Skeletal muscle cell (primary cell): Measurements from ENCODE around the gene NMNAT3.

Experiments used
- DNase-seq: peaks from one replicate; pipeline ENCODE4 v3.0.0-alpha.2; 2010; ENCODE audit warnings: low read depth
- H3K4me3 ChIP-seq: 2 replicates; pipeline ENCODE4 v1.5.1; 2011; ENCODE audit warnings: low read depth, mild to moderate bottlenecking, control low read depth, low read length, moderate library complexity

The NMNAT3 gene

GRCh38 chr3:139646512-139646911 lies 31.3 kb downstream of the NMNAT3 start:
- DNase-seq: no peak
- no peak overlapping the region for H3K4me3 ChIP-seq

- H3K4me3 ChIP-seq: no peak overlapping the region
- no peak for DNase-seq
Observed at GRCh38 chr3:139642996-139643395, 34.8 kb downstream of the NMNAT3 start.

DNA sequence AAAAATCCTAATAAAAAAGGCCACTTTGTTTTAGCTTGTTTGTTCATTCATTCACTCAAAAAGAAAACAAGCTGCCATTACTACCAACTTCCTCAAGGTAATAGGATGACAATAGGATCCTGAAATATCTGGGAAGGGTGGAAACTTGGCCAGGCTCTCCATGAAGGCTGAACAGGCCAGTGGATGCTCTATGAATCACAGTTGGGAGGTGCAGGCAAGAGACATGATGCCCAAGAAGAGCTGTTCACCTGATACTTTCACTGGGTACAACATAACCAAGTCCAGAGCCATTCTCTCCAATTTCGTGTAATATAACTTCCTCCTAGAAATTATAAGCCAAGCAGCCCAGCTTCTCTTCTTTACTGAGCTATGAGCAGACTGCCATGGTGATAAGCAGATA lies 37.3 kb downstream of the NMNAT3 start:
- H3K4me3 ChIP-seq: no peak overlapping the region
- no peak for DNase-seq

DNA sequence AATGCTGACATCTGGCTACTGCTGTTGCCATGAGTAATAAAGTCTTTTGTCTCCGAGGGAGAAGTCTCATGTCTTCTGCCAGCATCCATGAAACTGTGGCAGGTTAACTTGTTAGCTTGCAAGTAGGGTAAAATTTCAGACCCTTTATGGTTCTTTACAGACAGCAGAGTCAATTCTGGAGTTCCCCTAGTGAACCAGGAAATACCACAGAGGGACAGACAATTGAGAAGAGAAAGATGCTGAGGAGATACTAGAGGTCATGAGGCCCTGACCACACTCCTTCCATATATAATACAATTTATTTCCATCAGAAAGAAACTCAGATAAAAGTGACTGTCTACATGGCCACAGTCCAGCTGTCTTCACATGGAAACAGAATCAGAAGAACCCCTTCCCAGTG lies 38.1 kb downstream of the NMNAT3 start:
- DNase-seq: no peak
- no peak overlapping the region for H3K4me3 ChIP-seq

GRCh38 chr3:139638518-139638917 lies 39.3 kb downstream of the NMNAT3 start:
- no peak for DNase-seq
- H3K4me3 ChIP-seq: no peak overlapping the region

DNA sequence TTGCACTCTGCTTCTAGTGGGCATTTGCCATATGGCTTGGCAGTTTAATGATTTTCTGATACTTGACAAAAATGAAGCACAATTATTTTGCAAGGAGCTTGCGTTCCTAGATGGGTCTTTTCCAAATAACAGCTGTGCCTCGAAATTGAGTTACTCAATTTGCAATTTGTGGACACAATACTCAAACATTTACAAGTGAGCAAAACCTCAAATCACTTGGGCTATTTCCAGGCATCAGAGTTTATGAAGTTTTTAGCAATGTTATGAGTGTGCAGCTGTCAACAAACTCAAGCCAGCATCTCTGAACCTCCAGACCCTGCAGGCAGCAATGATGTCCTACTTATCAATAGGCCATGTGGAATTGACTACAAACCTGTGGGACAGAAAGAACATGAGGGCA lies 41.3 kb downstream of the NMNAT3 start:
- DNase-seq: no peak
- no peak overlapping the region for H3K4me3 ChIP-seq

- H3K4me3 ChIP-seq: no peak overlapping the region
- no peak for DNase-seq
Observed at GRCh38 chr3:139634111-139634635, 43.6 kb downstream of the NMNAT3 start.

DNA sequence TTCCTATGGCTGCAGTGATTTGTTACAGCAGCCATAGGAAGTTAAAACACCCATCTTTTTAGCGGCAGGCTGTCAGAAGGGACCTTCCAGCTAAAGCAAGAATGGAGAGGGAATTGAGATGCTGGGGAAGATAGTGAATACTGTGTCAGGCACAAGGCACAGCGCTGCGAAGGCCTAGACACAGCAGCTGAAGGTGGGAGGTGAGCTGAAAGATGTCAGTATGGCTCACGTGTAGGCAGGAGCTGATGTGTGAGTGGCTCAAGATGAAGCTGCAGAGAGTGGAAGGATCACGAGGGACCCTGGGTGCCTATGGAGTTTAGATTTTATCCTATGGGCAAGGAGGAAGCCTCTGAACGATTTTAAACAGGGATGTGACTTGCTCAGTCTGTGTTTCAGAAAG lies 44.3 kb downstream of the NMNAT3 start:
- no peak for DNase-seq
- no peak overlapping the region for H3K4me3 ChIP-seq

DNA sequence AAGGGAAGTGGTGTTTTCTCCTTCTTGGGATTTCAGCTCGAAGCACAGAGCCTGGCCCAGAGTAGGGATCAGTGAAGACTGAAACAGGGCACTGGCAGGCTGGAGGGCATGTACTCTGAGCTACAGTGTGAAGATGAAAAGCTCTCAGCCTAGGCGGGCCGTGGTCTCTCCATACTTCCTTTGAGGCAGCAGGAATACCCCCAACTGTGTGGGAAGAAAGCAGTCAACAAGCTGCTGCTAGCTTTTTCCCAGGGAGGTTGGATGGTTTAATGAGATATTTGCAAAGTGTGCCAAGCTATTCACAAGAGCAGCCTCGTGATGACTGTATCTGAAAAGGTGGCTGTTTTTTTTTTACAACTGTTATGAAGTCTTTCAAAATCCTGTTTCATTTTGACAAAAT lies 47.2 kb downstream of the NMNAT3 start:
- no peak overlapping the region for H3K4me3 ChIP-seq
- DNase-seq: no peak

DNA sequence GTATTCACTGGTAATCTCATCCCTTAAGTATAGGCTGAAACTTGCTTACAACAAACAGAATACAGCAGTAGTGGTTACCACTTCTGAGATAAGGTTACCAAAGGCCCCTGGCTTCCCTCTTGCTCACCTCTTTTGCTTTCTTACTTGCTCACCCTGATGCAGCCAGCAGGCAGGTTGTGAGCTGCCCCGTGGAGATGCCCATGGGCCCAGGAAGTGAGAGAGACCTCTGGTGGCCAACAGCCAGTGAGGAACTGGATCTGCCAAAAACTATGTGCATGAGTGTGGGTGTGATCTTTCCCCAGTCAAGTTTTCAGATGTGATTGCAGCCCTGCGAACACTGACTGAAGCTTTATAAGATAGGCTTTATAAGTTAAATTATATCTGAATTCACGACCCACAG lies 48.7 kb downstream of the NMNAT3 start:
- no peak for DNase-seq
- no peak overlapping the region for H3K4me3 ChIP-seq

DNA sequence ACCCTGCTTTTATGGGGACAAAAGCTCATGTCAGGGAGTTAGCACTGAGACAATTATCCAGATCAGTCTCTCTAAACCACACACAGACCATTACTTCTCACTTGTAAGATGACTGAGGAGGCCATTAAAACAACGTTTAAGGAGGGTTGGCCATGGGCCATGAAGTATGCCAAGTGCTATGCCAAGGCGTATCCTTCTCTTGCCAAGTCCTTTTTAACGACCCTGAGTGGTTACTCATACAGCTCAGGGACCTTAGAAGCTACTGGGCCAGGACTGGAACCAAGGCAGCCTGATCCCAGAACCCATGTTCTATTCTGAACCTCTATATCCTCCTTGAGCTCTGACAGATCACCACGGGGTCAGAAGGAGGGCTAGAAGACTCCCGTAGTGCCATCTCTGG lies 50.0 kb downstream of the NMNAT3 start:
- no peak for DNase-seq
- no peak overlapping the region for H3K4me3 ChIP-seq

- DNase-seq: no peak
Observed at GRCh38 chr3:139620438-139620837, 57.3 kb downstream of the NMNAT3 start.

DNA sequence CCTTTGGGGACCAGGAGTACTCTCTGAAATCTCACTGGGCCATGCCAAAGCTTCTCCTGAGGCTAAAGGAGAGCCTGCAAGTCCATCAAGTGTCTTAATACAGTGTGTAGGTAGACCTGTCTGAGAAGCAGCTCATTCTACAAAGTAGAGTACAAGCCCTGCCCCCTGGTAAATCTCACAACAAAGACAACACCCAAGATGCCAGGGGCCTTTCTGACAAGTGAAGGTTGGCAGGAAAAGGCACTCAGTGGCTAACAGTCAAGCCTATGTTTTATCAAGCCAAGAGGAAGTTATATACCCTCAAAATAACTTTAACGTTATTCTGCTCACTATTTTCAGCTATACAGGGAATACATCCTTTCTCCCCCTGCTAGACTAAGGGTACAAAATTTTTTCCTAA lies 58.3 kb downstream of the NMNAT3 start:
- DNase-seq: no peak

More at GRCh38 chr3:139620438-139620837, 57.3 kb downstream of the NMNAT3 start:
- no peak overlapping the region for H3K4me3 ChIP-seq

DNA sequence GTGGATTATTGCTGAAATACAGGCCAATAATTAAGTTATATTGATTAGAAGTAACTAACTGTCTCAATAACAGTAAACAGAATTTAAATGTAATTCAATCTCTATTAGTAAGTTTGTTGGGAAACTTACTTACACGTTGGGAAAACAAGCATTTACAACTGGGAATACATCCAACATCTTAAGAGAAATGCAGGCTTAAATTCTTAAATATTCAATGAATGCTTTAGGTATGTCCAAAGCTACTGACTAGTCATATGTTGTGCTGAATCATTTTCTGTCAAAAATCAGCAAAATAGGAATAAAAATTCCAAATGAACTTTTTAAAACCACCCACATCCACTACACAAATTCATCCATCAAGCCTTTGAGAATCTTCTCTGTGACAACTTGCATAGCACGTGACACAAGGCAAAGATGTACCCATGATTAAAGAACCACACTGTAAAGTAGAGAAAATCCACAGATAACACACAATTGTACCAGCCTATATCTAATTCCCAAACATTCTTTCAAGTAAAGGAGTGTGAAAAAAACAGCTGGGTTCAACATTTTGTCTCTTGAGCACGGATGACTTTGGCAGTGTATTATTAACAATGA lies 60.0 kb downstream of the NMNAT3 start:
- no peak for DNase-seq
- no peak overlapping the region for H3K4me3 ChIP-seq

More for the DNA sequence above, 58.3 kb downstream of the NMNAT3 start:
- H3K4me3 ChIP-seq: no peak overlapping the region

DNA sequence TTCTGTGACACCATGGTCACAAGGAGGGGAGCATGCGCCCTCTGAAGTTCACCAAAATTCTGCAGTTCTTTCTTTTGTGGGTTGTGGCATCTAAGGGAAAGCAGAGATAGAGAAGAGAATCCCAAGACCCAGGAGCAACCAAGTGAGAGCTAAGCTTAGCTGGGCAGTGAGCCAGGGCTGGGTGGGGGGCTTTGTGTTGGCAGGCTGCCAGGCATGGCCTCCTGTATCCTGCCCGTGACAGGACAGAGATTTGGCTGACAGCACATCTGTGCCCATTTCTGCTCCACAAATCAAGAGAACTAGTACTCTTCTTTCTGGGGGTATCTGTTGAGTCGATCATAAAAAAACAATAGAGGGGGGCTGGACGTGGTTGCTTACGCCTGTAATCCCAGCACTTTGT lies 66.2 kb downstream of the NMNAT3 start:
- DNase-seq: no peak
- H3K4me3 ChIP-seq: no peak overlapping the region

DNA sequence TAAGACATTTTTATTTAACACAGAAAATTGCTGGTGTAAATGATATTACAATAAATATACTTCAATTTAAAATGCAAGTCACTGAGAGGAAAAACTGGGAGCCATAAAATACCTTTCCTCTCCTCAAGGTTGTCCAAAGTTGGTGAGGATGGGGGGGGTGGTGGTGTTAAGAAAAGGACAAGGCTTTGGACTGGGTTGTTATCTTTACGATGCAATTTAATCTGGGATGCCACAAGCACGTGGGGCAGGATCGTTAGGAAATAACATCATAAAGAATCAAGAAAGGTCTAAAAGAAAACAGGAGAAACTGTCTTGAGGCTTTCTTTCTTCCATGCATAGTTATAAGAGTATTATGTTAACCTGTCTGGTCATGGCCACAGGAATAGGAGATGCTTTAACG lies 66.9 kb downstream of the NMNAT3 start:
- no peak overlapping the region for H3K4me3 ChIP-seq
- DNase-seq: no peak

DNA sequence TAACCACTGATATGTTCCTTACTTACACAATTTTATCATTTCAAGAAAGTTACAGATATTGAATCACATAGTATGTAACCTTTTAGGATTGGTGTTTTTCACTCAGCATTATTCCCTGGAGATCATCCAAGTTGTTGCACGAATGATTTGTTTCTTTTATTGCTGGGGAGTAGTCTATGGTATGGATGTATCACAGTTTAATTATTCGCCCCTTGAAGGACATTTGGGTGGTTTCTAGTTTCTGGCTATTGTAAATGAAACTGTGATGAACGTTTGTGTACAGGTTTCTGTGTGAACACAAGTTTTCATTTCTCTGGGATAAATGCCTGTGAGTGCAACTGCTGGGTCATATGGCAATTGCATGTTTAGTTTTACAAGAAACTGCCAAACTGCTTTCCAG lies 68.8 kb downstream of the NMNAT3 start:
- no peak overlapping the region for H3K4me3 ChIP-seq
- no peak for DNase-seq

- no peak for DNase-seq
- H3K4me3 ChIP-seq: no peak overlapping the region
Observed at GRCh38 chr3:139608108-139608380, 69.7 kb downstream of the NMNAT3 start.

DNA sequence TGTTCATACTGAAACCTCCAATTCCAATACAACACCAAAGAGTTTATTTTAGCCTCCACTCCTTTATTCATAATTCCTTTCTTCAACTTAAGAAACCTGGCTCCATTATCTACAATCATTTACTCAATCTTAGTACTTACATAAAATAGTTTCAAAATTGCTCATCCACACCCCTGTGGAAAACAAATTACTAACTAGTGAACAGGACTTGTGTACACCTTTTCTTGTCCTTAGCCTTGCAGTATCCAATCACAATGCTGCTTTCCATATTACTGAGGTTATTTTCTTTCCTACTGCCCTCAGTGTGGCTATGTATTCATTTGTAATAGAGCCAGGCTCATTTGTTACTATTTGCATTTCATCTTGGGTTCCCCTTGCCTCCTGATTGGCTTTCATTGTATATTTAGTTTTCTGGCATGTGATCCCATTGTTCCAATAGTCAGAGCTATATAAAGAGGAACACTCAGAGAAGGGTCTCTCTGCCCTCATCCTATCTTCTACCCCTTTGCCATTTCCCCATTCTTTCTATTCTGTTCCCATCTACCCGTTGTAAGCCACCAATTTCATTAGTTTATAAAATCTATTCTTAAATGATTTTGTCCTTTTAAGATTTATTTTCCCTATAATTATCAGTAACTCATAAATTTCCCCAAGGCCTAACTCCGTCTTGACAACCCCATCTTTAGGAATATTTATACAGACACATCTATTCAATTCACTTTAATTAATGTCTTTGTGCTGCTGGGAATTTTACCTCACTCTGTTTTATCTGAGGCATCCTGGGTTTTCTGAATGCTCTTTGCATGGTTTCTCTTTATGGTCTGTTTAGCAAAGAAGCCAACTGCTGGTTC lies 70.3 kb downstream of the NMNAT3 start:
- H3K4me3 ChIP-seq: no peak overlapping the region
- no peak for DNase-seq

GRCh38 chr3:139602003-139602402 lies 75.8 kb downstream of the NMNAT3 start:
- DNase-seq: no peak
- no peak overlapping the region for H3K4me3 ChIP-seq
